NCI-H2081 treated with DMSO at 0.1 percent for 48 hours (cell line): ENCODE results near the gene ARRDC1.
"Not testable (repeated sequence)": the region's sequence is repeated elsewhere in the genome, so short reads cannot be mapped to it uniquely, and the experiment has no call there.

Source experiments
- DNase-seq: peaks from one replicate; lab custom pipeline; 2025; lab: John Stamatoyannopoulos, UW

Gene ARRDC1, protein sequence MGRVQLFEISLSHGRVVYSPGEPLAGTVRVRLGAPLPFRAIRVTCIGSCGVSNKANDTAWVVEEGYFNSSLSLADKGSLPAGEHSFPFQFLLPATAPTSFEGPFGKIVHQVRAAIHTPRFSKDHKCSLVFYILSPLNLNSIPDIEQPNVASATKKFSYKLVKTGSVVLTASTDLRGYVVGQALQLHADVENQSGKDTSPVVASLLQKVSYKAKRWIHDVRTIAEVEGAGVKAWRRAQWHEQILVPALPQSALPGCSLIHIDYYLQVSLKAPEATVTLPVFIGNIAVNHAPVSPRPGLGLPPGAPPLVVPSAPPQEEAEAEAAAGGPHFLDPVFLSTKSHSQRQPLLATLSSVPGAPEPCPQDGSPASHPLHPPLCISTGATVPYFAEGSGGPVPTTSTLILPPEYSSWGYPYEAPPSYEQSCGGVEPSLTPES

DNA sequence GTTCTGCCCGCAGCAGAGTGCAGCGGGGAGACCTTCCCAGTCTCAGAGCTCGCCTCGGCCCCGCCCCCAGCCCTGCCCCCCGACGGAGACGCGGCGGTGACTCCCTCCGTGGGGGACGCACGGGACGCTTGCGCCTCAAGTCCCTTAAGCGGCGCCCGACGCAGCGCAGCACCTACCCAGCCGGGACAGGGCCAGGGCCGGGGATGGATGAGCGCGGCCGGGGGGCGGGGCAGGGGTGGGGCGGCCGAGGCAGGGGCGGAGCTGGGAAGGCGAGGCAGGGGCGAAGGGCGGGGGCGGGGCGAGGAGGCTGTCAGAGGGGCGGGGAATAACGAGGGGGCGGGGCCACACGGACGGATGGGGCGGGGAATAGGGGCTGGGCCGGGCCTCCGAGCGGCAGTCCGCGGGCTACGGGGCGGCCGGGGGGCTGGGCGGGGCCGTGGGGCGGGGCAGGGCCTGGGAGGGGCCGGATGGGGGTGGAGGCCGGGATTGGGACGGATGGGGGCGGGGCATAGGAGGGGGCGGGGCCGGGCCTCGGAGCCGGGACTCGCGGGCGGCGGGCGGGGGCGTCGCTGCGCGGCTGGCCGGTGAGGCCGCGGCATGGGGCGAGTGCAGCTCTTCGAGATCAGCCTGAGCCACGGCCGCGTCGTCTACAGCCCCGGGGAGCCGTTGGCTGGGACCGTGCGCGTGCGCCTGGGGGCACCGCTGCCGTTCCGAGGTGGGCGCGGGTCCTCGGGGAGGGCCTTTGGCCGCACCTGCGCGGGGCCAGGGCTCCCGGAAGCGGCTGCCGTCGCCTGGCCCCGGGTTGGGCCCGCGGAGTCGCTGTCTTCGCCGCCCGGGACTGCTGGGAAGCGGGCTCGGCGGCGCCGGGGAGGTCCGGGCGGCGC is at the start of gene ARRDC1:
TSS of gene ARRDC1 (plus strand) at position 566 of the 884 bp plus-strand sequence. CDS start at position 598, 32 bp downstream.
- no peak for DNase-seq

DNA sequence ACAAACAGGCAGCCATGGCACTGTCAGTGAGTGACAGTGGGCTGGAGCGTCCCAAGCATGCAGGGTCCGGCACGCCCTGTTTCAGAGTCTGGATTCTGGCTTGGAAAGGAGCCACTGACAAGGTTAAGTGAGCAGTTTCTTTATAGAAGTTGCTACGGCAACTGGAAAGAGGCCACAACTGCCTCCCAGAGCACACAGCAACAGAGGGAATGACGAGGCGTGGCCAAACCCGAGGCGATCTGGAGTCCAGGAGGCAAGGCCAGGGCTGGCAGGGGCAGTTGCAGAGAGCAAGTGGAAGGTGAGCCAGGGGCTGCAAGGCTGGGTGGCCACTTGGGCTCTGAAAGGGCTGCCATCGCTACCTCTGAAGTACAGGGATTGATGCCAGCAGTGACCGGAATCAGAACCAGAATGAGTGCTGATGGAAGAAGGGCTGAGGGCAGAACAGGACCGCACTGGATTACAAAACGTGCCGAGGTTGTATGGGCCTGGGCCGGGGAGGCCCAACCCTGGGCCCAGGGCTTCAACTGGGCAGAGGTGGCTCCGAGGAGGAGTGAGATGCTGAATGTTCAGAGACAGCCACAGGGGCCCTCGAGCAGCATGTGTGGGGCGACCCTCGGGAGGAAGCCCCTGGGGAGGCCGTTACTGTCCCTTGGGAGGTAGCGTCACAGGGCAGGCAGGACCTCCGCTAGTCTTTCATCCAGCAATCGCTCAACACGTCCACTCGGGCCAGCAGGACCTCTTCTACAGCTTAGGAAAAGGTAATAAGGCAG is 49.2 kb upstream of the ARRDC1 start:
- DNase-seq, result no peak

- DNase-seq, result no peak
Observed at GRCh38 chr9:137558127-137558526, 47.4 kb upstream of the ARRDC1 start.

GRCh38 chr9:137564134-137564533 is 41.4 kb upstream of the ARRDC1 start:
- DNase-seq, result no peak

- no peak for DNase-seq
Observed at GRCh38 chr9:137564817-137565411, 40.6 kb upstream of the ARRDC1 start.

DNA sequence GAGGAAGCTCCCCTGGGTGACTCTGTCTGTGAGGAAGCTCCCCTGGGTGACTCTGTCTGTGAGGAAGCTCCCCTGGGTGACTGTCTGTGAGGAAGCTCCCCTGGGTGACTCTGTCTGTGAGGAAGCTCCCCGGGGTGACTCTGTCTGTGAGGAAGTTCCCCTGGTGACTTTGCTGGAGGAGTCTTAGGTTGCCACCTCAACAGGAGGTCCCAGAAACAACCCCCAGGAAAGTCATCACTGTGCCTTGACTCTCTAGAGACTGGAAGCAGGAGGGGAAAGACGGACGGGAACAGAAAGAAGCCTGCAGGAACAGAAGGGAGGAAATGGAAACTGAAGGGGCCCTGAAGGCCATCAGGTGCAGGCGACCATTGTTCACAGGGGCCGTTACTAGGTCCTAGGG is 37.0 kb upstream of the ARRDC1 start:
- DNase-seq, result not testable (repeated sequence)

DNA sequence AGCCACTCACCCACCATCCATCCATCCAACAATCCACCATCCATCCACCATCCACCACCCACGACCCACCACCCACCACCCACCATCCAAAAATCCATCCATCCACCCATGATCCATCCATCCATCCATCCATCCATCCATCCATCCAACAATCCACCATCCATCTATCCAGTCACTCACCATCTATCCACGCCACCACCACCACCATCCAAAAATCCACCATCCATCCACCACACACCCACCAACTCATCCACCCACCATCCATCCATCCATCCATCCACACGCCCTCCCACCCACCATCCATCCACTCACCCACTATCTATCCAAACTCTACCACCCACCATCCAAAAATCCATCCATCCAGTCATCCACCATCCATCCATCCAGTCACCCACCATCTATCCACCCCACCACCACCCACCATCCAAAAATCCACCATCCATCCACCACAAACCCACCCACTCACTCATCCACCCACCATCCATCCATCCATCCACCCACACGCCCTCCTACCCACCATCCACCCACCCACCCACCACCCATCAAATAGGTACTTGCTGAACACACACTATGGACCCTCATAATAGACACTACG is 35.8 kb upstream of the ARRDC1 start:
- no peak for DNase-seq

- no peak for DNase-seq
Observed at GRCh38 chr9:137570566-137570965, 34.9 kb upstream of the ARRDC1 start.

GRCh38 chr9:137574192-137574591 is 31.3 kb upstream of the ARRDC1 start:
- no peak for DNase-seq

DNA sequence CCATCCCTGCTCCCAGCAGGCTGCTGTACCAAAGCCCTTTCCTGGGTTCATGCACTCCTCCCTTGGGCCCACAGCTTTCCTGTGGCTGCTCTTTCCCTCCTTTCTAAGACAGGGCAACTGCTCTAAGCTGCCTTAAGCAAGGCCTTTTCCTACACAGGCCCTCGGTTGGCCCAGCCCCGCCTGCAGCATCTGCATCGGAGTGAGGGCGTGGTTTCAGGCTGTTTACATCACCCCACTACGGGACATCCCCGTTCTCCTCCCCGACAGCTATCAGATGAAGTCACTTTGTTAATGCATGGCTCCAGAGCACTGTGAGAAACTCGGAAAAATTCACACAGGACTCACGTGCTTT is 30.1 kb upstream of the ARRDC1 start:
- DNase-seq, result no peak

DNA sequence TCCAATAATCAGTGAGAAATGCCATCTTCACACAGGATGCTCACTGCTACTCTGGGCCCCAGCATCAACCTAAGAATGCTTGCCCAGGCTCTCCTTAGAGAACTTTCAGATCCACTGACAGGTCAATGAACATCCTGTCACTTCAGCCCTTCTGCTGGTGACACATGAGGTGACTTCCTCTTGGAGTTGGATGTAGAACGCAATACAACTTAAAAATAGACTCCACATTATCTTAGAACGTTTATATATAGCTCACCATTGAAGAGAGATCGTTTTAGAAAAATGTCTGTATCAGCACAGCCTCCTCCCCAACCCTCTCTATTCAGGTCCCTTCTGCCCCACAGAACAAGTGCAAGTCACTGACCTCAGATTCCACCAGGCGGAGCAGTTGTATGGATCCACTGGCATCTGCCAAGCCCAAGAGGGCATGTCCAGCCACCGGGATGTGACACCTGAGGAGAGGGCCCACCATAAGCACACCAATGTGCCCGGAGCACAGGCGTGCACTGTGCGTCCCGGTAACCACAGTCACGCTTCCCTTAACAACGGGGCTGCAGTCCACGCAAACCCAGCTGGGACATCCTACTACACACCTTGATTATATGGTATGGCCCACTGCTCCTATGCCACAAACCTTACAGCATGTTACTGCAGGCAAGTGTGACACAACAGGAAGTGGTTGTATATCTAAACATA is 29.6 kb upstream of the ARRDC1 start:
- DNase-seq, result no peak

DNA sequence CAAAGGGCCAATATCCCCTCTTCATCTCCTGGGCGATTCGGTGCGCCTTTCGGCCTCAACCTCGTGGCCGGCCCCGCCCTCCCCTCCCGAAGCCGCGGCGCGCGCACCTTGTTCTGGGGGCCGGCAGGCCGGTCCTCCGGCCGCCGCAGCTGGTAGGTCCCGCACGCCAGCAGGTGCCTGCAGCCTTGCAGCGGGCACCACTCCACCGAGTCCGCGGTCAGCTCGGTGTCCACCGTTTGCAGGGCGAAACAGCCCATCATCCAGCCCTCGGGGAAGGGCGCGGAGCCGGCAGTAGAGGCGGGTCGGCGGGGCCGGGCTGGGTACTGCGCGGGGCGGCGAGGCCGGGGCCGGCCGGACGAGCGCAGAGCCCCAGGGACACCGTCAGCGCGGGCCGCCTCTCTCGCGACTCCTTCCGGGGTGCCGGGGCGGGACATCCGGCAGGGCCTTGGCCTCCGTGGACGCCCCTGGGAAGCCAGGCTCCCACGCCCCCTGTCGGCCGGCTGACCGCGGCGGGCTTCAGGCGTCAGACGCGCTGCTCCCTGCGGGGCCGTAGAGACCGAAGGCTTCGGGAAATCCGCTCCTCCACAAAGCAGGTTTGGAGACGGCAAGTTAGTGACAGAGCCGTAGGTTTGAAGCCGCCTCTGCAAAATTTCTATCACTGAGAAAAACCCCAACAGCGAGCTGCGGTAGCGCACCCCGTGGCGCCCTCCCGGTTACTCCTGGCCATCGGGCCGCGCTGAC is 26.8 kb upstream of the ARRDC1 start, which contains the start of gene DPH7:
TSS of gene DPH7 (minus strand) at position 408 of the 741 bp plus-strand sequence. CDS start at position 260, 148 bp downstream.
- DNase-seq, result peak; percentile 69

- DNase-seq, result no peak
Observed at GRCh38 chr9:137579259-137579604, 26.3 kb upstream of the ARRDC1 start.

DNA sequence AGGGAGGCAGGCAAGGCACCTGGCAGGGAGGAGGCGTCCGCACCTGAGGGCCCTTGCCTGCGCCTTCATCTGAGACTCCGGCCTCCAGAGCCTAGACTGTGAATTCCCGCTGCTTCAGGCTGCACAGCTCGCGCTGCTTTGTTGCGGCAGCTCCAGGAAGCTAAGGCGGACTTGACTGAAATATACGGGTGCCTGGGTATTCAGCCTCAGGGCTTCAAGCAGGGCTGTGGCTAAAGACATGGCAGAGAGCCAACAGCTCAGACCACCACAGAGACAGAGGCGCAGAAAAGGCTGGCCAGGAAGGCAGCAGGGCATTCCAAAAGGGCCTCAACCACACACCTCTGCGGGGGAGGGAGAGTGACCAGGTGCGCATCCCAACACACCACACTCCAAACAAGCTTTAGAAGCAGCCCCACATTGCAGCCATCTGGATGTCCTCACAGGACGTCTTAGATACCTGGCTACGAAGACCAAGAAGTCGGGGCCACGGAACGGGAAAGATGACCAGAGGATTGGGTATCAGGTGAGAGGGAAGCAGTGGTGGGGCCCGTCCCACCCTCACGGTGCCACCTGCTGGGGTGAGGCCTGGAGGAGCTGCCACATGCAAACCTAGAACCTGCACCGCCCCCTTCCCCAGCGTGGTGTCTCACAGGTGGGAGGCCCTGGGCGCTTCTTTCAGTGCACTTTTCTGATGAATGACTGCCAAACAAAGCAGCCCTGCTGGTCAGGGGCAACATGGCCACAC is 25.1 kb upstream of the ARRDC1 start:
- DNase-seq, result no peak

GRCh38 chr9:137580954-137581322 is 24.5 kb upstream of the ARRDC1 start:
- DNase-seq, result no peak

GRCh38 chr9:137581361-137582285 is 23.9 kb upstream of the ARRDC1 start:
- no peak for DNase-seq

GRCh38 chr9:137582286-137582860 is 23.1 kb upstream of the ARRDC1 start:
- DNase-seq, result no peak

DNA sequence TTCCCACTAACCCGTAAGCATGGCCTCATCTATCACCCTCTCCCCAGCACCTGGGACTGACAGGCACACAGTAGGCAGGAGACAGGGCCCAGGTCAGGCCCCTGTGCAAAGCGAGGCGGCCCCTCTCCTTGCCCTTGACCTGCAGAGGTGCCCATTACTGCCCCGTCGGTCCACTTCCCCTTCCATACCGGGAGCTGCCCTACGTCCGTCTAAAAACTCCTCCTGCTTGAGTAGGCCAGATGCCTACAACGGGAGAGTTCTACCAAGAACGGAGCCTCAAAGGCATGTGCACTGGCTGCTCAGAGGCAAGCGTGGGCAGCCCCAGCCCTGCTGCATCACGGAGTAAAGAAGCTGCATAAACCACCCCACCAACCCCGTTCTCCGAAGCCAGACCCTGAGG is 22.1 kb upstream of the ARRDC1 start:
- DNase-seq, result no peak
